Stomach smooth muscle (tissue), 2 donors: ENCODE results near the gene RHPN2.

ENCODE experiments used
- H3K27ac ChIP-seq: one replicate; pipeline ENCODE4 v1.7.0; 2013; ENCODE audit warnings: mild to moderate bottlenecking, low read length, inconsistent platforms
- H3K27me3 ChIP-seq, 2 donors: one replicate each; pipeline ENCODE4 v1.7.0; 2013; ENCODE audit warnings: low read length in 2 of 2; ENCODE audit not compliant: insufficient read depth in 2 of 2, control insufficient read depth in 1 of 2
- H3K36me3 ChIP-seq, 2 donors: one replicate each; pipeline ENCODE4 v1.7.0; 2013; ENCODE audit warnings: low read length in 2 of 2; ENCODE audit not compliant: control insufficient read depth in 2 of 2, insufficient read depth in 2 of 2
- H3K4me1 ChIP-seq: one replicate; pipeline ENCODE4 v1.7.0; 2013; ENCODE audit warnings: low read length; ENCODE audit not compliant: control insufficient read depth, insufficient read depth
- H3K4me3 ChIP-seq, 2 donors: one replicate each; pipeline ENCODE4 v1.7.0; 2013; ENCODE audit warnings: low read length in 2 of 2
- H3K9ac ChIP-seq, 2 donors: one replicate each; pipeline ENCODE4 v1.7.0; 2013; ENCODE audit warnings: low read length in 2 of 2, mild to moderate bottlenecking in 1 of 2
- H3K9me3 ChIP-seq, 2 donors: one replicate each; pipeline ENCODE4 v1.7.0; 2013; ENCODE audit warnings: low read length in 2 of 2; ENCODE audit not compliant: control insufficient read depth in 2 of 2
- donor health status: healthy.
- donor health status: Pancreatic carcinoma.

RHPN2 gene

DNA sequence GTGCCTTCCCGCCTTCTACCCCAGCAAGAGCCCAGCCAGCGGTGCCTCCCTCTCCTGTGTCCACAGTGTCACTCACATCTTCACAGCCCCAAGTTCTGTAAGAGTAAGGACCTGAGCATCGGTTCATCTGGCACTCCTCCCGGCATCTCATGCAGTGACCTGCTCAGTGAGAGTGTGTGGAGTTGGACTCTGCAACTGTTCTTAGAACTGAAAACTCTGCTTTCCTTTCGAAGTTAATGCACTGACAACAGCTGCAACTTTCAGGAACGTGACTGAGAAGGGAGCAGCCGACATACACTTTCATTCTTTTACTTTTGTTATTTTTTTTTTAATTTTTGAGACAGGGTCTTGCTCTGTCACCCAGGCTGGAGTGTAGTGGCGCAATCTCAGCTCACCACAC is 134.1 kb downstream of the RHPN2 start:
- no peak overlapping the region for H3K27ac ChIP-seq
- H3K4me3 ChIP-seq: no peak overlapping the region
- H3K9me3 ChIP-seq: no peaks in the 10 kb centered on the region
- H3K27me3 ChIP-seq: no peaks in the 10 kb centered on the region
- H3K36me3 ChIP-seq: peaks cover 21 to 37% of the 10 kb centered on the region in 2 donors
- no peaks in the 10 kb centered on the region for H3K4me1 ChIP-seq
- no peak overlapping the region for H3K9ac ChIP-seq

DNA sequence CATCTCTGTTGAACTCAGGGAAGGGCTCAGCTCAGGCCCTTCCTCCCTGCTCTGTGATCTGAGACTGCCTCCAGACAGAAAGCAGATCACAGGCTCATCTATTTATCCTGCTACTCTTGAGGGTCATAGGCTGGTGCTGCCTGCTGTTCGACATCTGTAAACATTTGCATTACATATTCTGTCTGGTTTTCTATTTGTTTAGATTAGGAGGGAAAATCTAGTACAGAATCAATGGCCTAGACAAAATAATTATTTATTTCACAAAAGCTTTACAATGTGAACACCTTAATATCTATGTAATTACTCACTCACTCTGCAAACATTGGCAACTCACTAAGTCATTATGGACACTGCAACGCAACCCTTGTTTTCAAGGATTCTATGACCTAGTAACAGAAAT is 135.9 kb downstream of the RHPN2 start:
- H3K4me3 ChIP-seq: no peak overlapping the region
- peaks cover 21 to 37% of the 10 kb centered on the region in 2 donors for H3K36me3 ChIP-seq
- no peak overlapping the region for H3K27ac ChIP-seq
- no peak overlapping the region for H3K9ac ChIP-seq
- H3K9me3 ChIP-seq: no peaks in the 10 kb centered on the region
- H3K27me3 ChIP-seq: no peaks in the 10 kb centered on the region
- no peaks in the 10 kb centered on the region for H3K4me1 ChIP-seq
